Measurements from ENCODE around the gene TRPM3.

Gene TRPM3

DNA sequence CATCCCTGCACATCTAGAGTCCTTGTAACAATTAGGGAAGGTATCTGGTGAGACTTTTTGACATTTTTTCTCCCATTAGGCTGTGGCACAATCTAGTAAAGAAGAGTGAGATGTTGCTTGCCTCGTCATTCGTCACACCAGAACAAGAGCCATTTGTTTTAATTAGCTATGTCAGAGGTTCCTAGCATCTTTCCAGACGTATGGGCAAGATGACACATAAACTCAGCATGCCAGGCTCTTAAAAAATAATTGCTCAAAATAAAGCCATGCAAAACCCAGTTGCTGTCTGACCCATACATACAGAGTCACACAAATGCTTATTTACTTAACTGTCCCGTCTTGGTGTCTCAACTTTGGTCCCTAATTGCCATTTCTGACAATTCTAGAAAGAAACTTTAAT, 125.9 kb downstream of the TRPM3 start:
- Mint-ChIP-seq H3K4me3 (no peak overlapping the region), H3K27me3 (ENCODE audit: low read depth, poor library complexity) (no peaks in the 10 kb centered on the region), H3K36me3 (ENCODE audit: low read depth) (no peaks in the 10 kb centered on the region), H3K27ac (no peak overlapping the region), H3K4me1 (peaks cover 23% of the 10 kb centered on the region), H3K9me3 (no peaks in the 10 kb centered on the region)
- TF ChIP-seq, protein P1, sequence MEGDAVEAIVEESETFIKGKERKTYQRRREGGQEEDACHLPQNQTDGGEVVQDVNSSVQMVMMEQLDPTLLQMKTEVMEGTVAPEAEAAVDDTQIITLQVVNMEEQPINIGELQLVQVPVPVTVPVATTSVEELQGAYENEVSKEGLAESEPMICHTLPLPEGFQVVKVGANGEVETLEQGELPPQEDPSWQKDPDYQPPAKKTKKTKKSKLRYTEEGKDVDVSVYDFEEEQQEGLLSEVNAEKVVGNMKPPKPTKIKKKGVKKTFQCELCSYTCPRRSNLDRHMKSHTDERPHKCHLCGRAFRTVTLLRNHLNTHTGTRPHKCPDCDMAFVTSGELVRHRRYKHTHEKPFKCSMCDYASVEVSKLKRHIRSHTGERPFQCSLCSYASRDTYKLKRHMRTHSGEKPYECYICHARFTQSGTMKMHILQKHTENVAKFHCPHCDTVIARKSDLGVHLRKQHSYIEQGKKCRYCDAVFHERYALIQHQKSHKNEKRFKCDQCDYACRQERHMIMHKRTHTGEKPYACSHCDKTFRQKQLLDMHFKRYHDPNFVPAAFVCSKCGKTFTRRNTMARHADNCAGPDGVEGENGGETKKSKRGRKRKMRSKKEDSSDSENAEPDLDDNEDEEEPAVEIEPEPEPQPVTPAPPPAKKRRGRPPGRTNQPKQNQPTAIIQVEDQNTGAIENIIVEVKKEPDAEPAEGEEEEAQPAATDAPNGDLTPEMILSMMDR (IDR thresholded peaks at IDR 0.05): no peak
- no peak for DNase-seq

GRCh38 chr9:70994582-70994981, 126.8 kb downstream of the TRPM3 start:
- no peak overlapping the region for H3K27ac Mint-ChIP-seq
- no peaks in the 10 kb centered on the region for H3K36me3 Mint-ChIP-seq (ENCODE audit: low read depth)
- H3K9me3 Mint-ChIP-seq: no peaks in the 10 kb centered on the region
- H3K4me3 Mint-ChIP-seq: no peak overlapping the region
- H3K27me3 Mint-ChIP-seq (ENCODE audit: low read depth, poor library complexity): no peaks in the 10 kb centered on the region
- H3K4me1 Mint-ChIP-seq: peaks cover 29% of the 10 kb centered on the region
- DNase-seq: no peak
- TF ChIP-seq, protein P1 (IDR thresholded peaks at IDR 0.05): no peak

- Mint-ChIP-seq H3K9me3 (peaks cover 12% of the 10 kb centered on the region), H3K36me3 (ENCODE audit: low read depth) (no peaks in the 10 kb centered on the region), H3K4me1 (peaks cover 21% of the 10 kb centered on the region), H3K4me3 (no peak overlapping the region), H3K27me3 (ENCODE audit: low read depth, poor library complexity) (no peaks in the 10 kb centered on the region), H3K27ac (no peak overlapping the region)
- no peak for DNase-seq
- TF ChIP-seq, protein P1 (IDR thresholded peaks at IDR 0.05): no peak
Observed at GRCh38 chr9:70988551-70988950, 132.9 kb downstream of the TRPM3 start.

- Mint-ChIP-seq H3K27me3 (ENCODE audit: low read depth, poor library complexity) (no peaks in the 10 kb centered on the region), H3K36me3 (ENCODE audit: low read depth) (no peaks in the 10 kb centered on the region), H3K27ac (no peak overlapping the region), H3K4me1 (peaks cover 21% of the 10 kb centered on the region), H3K9me3 (peaks cover 12% of the 10 kb centered on the region), H3K4me3 (no peak overlapping the region)
- TF ChIP-seq, protein P1 (IDR thresholded peaks at IDR 0.05): no peak
- no peak for DNase-seq
Observed at GRCh38 chr9:70987986-70988385, 133.4 kb downstream of the TRPM3 start.

DNA sequence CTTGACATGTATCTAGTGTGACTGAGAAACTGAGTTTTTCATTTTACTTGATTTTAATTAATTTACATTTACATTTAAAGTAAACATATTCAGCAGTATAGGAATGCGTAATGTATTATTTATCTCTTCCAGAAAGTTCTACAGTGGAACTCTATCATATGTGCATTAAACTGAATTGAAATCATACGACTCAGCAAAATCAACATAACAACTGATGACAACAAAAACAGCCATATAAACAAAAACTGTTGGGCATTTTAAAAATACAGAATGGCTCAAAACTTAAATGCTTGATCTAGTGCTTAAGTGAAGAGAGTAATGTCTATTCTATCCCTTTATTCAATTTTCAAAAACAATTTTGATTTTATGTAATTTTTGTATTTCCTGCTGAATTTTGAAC, 134.4 kb downstream of the TRPM3 start:
- H3K9me3 Mint-ChIP-seq: peaks cover 12% of the 10 kb centered on the region
- H3K36me3 Mint-ChIP-seq (ENCODE audit: low read depth): no peaks in the 10 kb centered on the region
- TF ChIP-seq, protein P1 (IDR thresholded peaks at IDR 0.05): no peak
- no peaks in the 10 kb centered on the region for H3K27me3 Mint-ChIP-seq (ENCODE audit: low read depth, poor library complexity)
- no peak overlapping the region for H3K4me3 Mint-ChIP-seq
- DNase-seq: no peak
- peaks cover 21% of the 10 kb centered on the region for H3K4me1 Mint-ChIP-seq
- no peak overlapping the region for H3K27ac Mint-ChIP-seq

DNA sequence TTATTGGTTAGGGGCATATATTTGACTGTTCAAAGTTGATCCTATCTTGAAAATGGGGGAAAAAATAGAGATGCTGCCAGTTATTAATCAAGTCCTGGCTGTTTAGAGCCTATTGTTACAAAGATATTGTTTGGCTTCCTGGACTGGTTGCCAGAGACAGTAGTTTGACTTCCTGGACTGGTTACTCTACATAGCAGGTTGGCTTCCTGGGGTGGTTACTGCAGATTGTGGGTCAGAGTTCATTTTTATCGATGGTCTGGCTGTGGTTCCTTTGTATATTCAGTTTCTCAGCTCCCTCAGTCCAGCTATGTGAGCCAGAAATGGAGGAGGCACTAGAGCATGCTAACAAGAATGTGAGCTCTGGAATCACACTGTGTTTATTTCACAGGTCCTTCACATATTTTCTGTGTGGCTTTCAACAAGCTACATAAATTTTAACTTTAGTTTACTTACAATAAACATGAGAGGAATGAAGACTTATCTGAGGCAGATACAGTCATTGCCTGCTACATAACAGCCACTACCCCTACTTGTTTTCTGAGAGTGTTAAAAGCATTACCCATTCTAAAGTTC, 137.6 kb downstream of the TRPM3 start:
- no peak overlapping the region for H3K27ac Mint-ChIP-seq
- TF ChIP-seq, protein P1 (IDR thresholded peaks at IDR 0.05): no peak
- H3K9me3 Mint-ChIP-seq: peaks cover 12% of the 10 kb centered on the region
- peaks cover 22% of the 10 kb centered on the region for H3K4me1 Mint-ChIP-seq
- no peak for DNase-seq
- H3K27me3 Mint-ChIP-seq (ENCODE audit: low read depth, poor library complexity): no peaks in the 10 kb centered on the region
- H3K36me3 Mint-ChIP-seq (ENCODE audit: low read depth): no peaks in the 10 kb centered on the region
- H3K4me3 Mint-ChIP-seq: no peak overlapping the region

Measured in nephron progenitor cell (in vitro differentiated cells).